ENCODE data around the gene FHL3. TPM values are rescaled to one million over a fixed set of nuclear protein-coding genes. Genes with fewer than 3 reads are reported as not detected.

FHL3 gene
- total RNA-seq, 1 experiment from 2014 or later, result 11.8 TPM

DNA sequence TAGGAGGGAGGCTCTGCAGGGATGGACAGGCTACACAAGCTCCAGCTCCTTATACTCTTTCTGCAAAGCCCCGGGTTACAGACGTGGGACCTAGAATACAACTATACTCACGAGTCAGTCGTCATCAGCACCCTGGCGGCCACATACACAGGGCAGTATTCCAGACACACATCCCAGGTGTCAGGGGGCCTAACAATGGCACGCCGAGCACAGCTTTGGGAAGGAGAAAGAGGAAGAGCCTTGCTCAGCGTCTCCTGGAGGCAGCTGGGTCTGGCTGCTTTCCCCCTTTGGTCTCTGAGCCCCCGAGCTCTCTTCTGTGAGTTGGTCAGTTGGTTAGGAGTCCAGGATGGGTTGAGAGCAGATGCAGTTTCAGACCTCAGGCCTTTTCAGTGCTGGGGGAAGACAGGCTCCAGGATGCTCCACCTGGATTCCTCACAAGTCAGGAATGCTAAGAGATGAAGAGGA is 45.8 kb upstream of the FHL3 start:
- CTCF ChIA-PET, result no interaction called here
- Mint-ChIP-seq H3K4me3 (ENCODE audit: unreplicated experiment) (no peak overlapping the region), H3K4me1 (ENCODE audit: low read depth, unreplicated experiment) (no peaks in the 10 kb centered on the region), H3K9me3 (ENCODE audit: unreplicated experiment) (no peaks in the 10 kb centered on the region), H3K27ac (ENCODE audit: unreplicated experiment) (no peak overlapping the region), H3K27me3 (ENCODE audit: insufficient read depth, unreplicated experiment) (no peaks in the 10 kb centered on the region), H3K36me3 (ENCODE audit: insufficient read depth, unreplicated experiment) (no peaks in the 10 kb centered on the region)
- no peak overlapping the region for H3K4me3 ChIP-seq (ENCODE audit: low read depth, low read length)
- no peaks in the 10 kb centered on the region for H3K36me3 ChIP-seq (ENCODE audit: control insufficient read depth, insufficient read depth, low read length)
- no peaks in the 10 kb centered on the region for H3K27me3 ChIP-seq (replicated peaks; ENCODE audit: control insufficient read depth, insufficient read depth, low read length)
- intact Hi-C loops (cut with micrococcal nuclease; ENCODE audit: unreplicated experiment), result no loop called here
- H3K4me1 ChIP-seq, result no peaks in the 10 kb centered on the region
- no peak for DNase-seq
- POLR2A ChIA-PET, result no interaction called here
- no TSS peak for BruUV-seq (replicated peaks)
- no peak for TF ChIP-seq CTCF (IDR thresholded peaks at IDR 0.05; ENCODE audit: insufficient read depth in 1 of 2, low read depth in 1 of 2, low read length in 1 of 2, severe bottlenecking in 1 of 2, unreplicated experiment in 1 of 2)
- H3K9me3 ChIP-seq, result no peaks in the 10 kb centered on the region

DNA sequence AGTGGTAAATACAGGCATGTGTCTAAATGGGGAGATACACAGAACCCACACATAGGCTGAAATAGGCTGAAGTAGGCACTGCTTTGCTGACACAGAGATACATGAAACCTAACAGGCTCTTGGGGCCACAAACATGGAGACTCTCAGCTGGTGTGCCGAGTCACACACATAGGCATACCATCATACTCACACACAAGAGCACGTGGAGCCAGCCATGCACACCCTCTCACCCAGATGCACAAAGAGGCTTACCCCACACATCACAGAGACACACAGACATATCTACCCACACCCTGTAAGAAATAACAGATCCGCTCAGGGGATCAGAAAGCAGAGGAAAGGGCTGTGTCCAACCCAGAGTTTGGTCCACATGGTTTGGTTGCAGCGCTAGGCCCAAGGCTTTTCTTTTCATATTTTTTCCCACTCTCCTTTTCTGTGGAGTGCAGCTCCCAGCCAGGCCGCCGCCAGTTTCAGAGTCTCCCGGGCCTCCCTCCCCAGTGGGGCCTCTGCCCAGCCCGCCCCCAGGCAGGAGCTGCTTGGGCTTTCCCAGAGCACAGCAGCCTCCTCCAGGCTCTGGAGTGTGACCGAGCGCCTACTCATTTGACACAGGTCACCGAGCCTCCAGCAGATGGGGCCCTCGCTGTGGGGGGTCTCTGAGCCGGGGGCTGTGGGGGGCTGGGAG is 45.2 kb upstream of the FHL3 start:
- Mint-ChIP-seq H3K36me3 (ENCODE audit: insufficient read depth, unreplicated experiment) (no peaks in the 10 kb centered on the region), H3K27me3 (ENCODE audit: insufficient read depth, unreplicated experiment) (no peaks in the 10 kb centered on the region), H3K27ac (ENCODE audit: unreplicated experiment) (no peak overlapping the region), H3K4me1 (ENCODE audit: low read depth, unreplicated experiment) (no peaks in the 10 kb centered on the region), H3K4me3 (ENCODE audit: unreplicated experiment) (no peak overlapping the region), H3K9me3 (ENCODE audit: unreplicated experiment) (no peaks in the 10 kb centered on the region)
- no peak for TF ChIP-seq CTCF (IDR thresholded peaks at IDR 0.05; ENCODE audit: insufficient read depth in 1 of 2, low read depth in 1 of 2, low read length in 1 of 2, severe bottlenecking in 1 of 2, unreplicated experiment in 1 of 2)
- no peak for DNase-seq
- Histone ChIP-seq H3K4me1 (no peaks in the 10 kb centered on the region), H3K4me3 (ENCODE audit: low read depth, low read length) (no peak overlapping the region), H3K36me3 (ENCODE audit: control insufficient read depth, insufficient read depth, low read length) (no peaks in the 10 kb centered on the region), H3K9me3 (no peaks in the 10 kb centered on the region), H3K27me3 (replicated peaks; ENCODE audit: control insufficient read depth, insufficient read depth, low read length) (no peaks in the 10 kb centered on the region)
- intact Hi-C loops (cut with micrococcal nuclease; ENCODE audit: unreplicated experiment), result no loop called here
- ChIA-PET POLR2A (no interaction called here), CTCF (interaction anchor here (0.6 kb wide), 1 partner anchor 700 kb away, joined by 3 read pairs; no protein-coding TSS in a partner anchor)
- BruUV-seq (replicated peaks), result no TSS peak

DNA sequence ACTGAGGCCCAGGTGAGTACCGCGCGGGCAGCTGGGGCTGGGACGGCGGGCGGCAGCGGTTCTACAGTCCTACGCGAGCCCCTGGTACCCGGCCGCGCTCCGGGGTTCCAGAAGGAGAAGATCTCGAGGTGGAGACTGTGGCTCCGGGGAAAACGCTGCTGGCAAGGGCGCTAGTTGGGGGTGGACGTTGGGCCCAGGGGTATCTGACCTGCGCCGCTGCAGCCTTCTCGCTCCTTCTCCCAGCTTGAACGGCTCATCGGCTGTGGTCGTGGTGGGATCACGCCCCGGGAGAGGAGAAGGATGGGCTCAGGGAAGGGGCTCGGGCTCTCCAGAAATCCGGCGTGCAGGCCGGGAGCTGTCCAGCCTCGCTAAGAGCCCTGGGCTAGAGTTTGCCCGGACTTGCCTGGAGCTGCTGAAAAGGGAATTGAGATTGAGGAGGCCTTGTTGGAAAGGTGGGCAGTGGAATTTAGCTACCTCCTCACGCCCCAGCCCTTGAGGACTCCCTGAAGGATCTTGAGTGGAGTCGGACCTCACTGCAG is 42.4 kb upstream of the FHL3 start:
- no TSS peak for BruUV-seq (replicated peaks)
- Histone ChIP-seq H3K9me3 (no peaks in the 10 kb centered on the region), H3K27me3 (replicated peaks; ENCODE audit: control insufficient read depth, insufficient read depth, low read length) (no peaks in the 10 kb centered on the region), H3K36me3 (ENCODE audit: control insufficient read depth, insufficient read depth, low read length) (no peaks in the 10 kb centered on the region), H3K4me3 (ENCODE audit: low read depth, low read length) (peak overlapping the region; percentile 44), H3K4me1 (no peaks in the 10 kb centered on the region)
- no peak for DNase-seq
- Mint-ChIP-seq H3K4me1 (ENCODE audit: low read depth, unreplicated experiment) (no peaks in the 10 kb centered on the region), H3K27ac (ENCODE audit: unreplicated experiment) (no peak overlapping the region), H3K4me3 (ENCODE audit: unreplicated experiment) (peak overlapping the region; percentile 69), H3K9me3 (ENCODE audit: unreplicated experiment) (no peaks in the 10 kb centered on the region), H3K36me3 (ENCODE audit: insufficient read depth, unreplicated experiment) (no peaks in the 10 kb centered on the region), H3K27me3 (ENCODE audit: insufficient read depth, unreplicated experiment) (peaks cover 9% of the 10 kb centered on the region)
- CTCF ChIA-PET, result interaction anchor here (1.3 kb wide), 1 partner anchor 24 kb away, joined by 3 read pairs; no protein-coding TSS in a partner anchor
- POLR2A ChIA-PET, result no interaction called here
- intact Hi-C loops (cut with micrococcal nuclease; ENCODE audit: unreplicated experiment), result no loop called here
- TF ChIP-seq CTCF (IDR thresholded peaks at IDR 0.05; ENCODE audit: insufficient read depth in 1 of 2, low read depth in 1 of 2, low read length in 1 of 2, severe bottlenecking in 1 of 2, unreplicated experiment in 1 of 2), result no peak
